GM10847 (cell line): ENCODE measurements around the gene HTR2A.

Source experiments
- POLR2A ChIP-seq: IDR thresholded peaks from 2 replicates; pipeline ENCODE4 v1.6.1; 2011; ENCODE audit not compliant: insufficient read length; ENCODE audit errors: extremely low read depth

Gene HTR2A

GRCh38 chr13:46885018-46885417, 11.8 kb downstream of the HTR2A start:
- TF ChIP-seq POLR2A, result no peak

- no peak for TF ChIP-seq POLR2A
Measured at GRCh38 chr13:46884531-46884930, 12.3 kb downstream of the HTR2A start.

GRCh38 chr13:46881621-46882020, 15.2 kb downstream of the HTR2A start:
- TF ChIP-seq POLR2A, result no peak

GRCh38 chr13:46874006-46874405, 22.8 kb downstream of the HTR2A start:
- no peak for TF ChIP-seq POLR2A

GRCh38 chr13:46871557-46871956, 25.3 kb downstream of the HTR2A start:
- TF ChIP-seq POLR2A, result no peak

- no peak for TF ChIP-seq POLR2A
Measured at GRCh38 chr13:46868091-46868490, 28.8 kb downstream of the HTR2A start.

- TF ChIP-seq POLR2A, result no peak
Measured at GRCh38 chr13:46866150-46866549, 30.7 kb downstream of the HTR2A start.

GRCh38 chr13:46864941-46865340, 31.9 kb downstream of the HTR2A start:
- no peak for TF ChIP-seq POLR2A

- TF ChIP-seq POLR2A, result no peak
Measured at GRCh38 chr13:46861959-46862358, 34.9 kb downstream of the HTR2A start.

GRCh38 chr13:46860722-46861121, 36.1 kb downstream of the HTR2A start:
- TF ChIP-seq POLR2A, result no peak

- TF ChIP-seq POLR2A, result no peak
Measured at GRCh38 chr13:46858776-46859175, 38.1 kb downstream of the HTR2A start.

GRCh38 chr13:46858163-46858562, 38.7 kb downstream of the HTR2A start:
- no peak for TF ChIP-seq POLR2A

GRCh38 chr13:46855664-46856063, 41.2 kb downstream of the HTR2A start:
- TF ChIP-seq POLR2A, result no peak

- TF ChIP-seq POLR2A, result no peak
Measured at GRCh38 chr13:46855166-46855565, 41.7 kb downstream of the HTR2A start.

GRCh38 chr13:46852168-46852567, 44.7 kb downstream of the HTR2A start:
- TF ChIP-seq POLR2A, result no peak

- TF ChIP-seq POLR2A, result no peak
Measured at GRCh38 chr13:46850214-46850613, 46.6 kb downstream of the HTR2A start.

- no peak for TF ChIP-seq POLR2A
Measured at GRCh38 chr13:46846726-46847125, 50.1 kb downstream of the HTR2A start.

GRCh38 chr13:46845146-46845545, 51.7 kb downstream of the HTR2A start:
- no peak for TF ChIP-seq POLR2A
